ENCODE measurements around the gene NCF1. TPM values are rescaled to one million over a fixed set of nuclear protein-coding genes. Genes with fewer than 3 reads are reported as not detected.
A peak's percentile ranks its signal among the peaks of the same experiment; 100 is the strongest.
"Not testable (repeated sequence)": the region's sequence is repeated elsewhere in the genome, so short reads cannot be mapped to it uniquely, and the experiment has no call there.

NCF1 gene
- 313 TPM for polyA plus RNA-seq

DNA sequence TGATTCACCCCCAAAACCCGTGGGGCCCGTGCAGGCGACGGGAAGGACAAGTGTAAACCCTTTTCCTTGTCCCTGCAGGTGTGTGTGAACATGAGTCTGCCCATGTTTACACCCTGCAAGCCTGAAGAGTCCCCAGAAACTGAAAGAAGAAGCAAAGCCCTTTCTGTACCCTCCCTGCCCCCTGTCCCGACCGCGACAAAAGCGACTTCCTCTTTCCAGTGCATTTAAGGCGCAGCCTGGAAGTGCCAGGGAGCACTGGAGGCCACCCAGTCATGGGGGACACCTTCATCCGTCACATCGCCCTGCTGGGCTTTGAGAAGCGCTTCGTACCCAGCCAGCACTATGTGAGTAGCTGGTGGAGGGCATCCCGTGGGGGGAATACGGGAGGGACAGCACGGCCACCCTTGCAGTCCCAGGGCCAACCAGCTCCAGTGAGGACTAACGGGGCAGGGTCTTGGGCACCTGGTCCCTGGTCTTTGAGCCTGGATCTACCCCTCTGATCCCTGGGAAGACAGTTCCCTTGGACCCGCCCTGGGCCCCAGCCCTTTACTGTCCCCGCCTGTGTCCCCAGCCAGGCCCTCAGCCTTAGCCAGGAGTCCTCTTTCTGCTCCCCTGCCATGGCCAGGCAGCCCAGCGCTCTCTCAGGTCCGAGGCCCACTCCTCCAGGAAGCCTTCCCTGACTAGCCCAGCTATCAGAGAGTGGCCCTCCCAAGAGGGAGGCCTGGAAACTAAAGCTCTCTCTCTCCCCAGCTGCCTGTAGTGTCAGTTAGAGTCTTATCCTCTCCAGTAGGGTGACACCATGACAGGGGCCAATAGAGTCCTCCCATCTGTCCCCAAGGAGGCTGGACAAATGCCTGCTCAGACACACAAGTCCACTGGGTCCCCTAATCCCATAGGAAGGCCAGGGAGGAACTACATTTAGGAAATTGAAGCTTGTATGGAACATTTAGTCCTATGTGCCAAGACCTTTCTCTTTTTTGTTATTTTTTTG lies at the start of gene NCF1:
Gene NCF1, plus strand, starts transcription at position 252 of the 991 bp plus-strand sequence. Its CDS starts 21 bp downstream, at position 273.
- not testable (repeated sequence) for H3K27me3 Mint-ChIP-seq, H3K36me3 Mint-ChIP-seq, H3K27ac Mint-ChIP-seq, H3K9me3 Mint-ChIP-seq, H3K4me3 Mint-ChIP-seq, H3K4me1 Mint-ChIP-seq

DNA sequence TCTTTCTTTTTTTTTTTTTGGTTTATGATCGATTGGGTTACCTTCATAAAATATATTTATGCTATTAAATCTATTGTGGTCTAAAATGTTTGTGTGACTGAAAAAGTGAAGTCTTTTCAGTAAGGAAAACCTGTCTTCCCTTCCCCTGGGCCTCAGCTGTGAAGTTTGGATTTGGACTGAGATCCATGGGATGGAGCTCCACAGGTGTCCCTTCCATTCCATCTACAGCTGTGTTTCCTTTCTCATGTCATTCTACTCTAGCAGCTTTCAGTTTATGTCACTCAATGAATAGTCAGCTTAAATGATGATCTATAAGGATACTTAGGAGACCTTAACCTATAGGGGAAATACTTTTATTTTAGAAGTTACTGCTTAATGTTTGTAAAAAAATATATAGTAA lies 48.0 kb upstream of the NCF1 start:
- H3K27ac Mint-ChIP-seq = no peak overlapping the region
- H3K4me3 Mint-ChIP-seq = no peak overlapping the region
- H3K27me3 Mint-ChIP-seq = no peaks in the 10 kb centered on the region
- H3K4me1 Mint-ChIP-seq = peaks cover 0 to 4% (median 0%) of the 10 kb centered on the region in 3 donors
- no peaks in the 10 kb centered on the region for H3K36me3 Mint-ChIP-seq
- no peaks in the 10 kb centered on the region for H3K9me3 Mint-ChIP-seq

DNA sequence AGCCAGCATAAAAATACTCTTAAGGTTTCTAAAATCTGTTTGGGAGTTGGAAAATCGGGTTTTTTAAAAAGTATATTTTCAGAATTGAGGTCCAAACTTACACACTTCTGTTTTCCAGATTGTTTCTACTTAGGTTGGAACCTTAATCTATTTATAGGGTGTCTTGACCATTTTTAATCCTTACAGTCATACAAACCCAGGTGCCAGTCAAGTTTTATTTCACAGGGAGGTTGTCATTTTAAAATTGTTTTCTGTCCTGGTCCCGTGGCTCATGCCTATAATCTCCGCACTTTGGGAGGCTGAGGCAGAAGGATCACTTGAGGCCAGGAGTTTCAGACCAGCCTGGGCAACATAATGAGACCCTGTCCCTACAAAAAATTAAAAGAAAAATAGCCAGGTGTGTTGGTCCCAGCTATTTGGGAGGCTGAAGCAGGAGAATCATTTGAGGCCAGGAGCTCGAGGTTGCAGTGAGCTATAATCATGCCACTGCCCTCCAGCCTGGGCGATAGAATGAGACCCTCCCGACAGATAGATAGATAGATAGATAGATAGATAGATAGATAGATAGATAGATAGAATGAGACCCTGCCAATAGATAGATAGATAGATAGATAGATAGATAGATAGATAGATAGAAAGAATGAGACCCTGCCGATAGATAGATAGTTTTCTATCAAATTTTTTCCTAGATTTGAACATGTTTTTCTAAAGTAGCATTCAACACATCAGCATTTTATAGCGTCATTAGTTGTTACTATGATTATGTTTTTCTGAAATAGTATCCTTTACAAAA lies 47.3 kb upstream of the NCF1 start:
- no peaks in the 10 kb centered on the region for H3K36me3 Mint-ChIP-seq
- no peaks in the 10 kb centered on the region for H3K27me3 Mint-ChIP-seq
- H3K9me3 Mint-ChIP-seq = no peaks in the 10 kb centered on the region
- H3K27ac Mint-ChIP-seq = peak overlapping the region in 2 of 3 donors; percentile 49 to 71
- H3K4me1 Mint-ChIP-seq = peaks cover 0 to 4% (median 0%) of the 10 kb centered on the region in 3 donors
- H3K4me3 Mint-ChIP-seq = no peak overlapping the region

DNA sequence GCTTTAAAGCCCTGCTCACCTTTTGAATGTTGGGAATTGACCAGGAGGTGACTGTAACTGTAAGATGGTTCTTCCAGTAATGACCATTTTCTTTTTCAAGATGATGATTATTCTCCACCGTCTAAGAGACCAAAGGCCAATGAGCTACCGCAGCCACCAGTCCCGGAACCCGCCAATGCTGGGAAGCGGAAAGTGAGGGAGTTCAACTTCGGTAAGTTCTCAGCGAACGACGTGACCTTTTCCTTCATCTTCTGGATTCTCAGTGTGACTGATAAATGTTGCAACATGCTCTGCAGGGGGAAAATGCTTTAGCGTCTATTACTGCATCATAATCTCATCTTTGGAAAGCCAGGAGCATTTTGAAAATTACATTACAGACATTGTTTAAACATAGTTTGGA lies 45.1 kb upstream of the NCF1 start:
- H3K4me3 Mint-ChIP-seq, H3K4me1 Mint-ChIP-seq, H3K27me3 Mint-ChIP-seq, H3K27ac Mint-ChIP-seq, H3K36me3 Mint-ChIP-seq, H3K9me3 Mint-ChIP-seq: not testable (repeated sequence)

DNA sequence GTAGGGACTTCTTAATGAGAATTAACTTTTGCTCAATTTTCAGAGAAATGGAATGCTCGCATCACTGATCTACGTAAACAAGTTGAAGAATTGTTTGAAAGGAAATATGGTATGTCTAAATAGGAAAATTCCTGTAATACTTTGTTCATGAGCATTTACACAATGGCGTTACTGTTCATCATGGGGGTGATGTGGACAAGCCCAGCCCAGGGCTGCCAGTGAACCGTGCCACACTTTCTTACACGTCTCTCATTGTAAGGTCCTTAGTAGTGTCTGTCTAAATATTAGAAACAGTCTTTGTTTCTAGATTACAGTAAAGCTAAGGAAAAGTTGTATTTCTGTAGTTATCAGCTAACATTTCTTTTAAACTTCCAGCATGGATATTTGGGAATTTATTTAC lies 43.6 kb upstream of the NCF1 start:
- H3K27me3 Mint-ChIP-seq, H3K27ac Mint-ChIP-seq, H3K36me3 Mint-ChIP-seq, H3K9me3 Mint-ChIP-seq, H3K4me1 Mint-ChIP-seq, H3K4me3 Mint-ChIP-seq: not testable (repeated sequence)

DNA sequence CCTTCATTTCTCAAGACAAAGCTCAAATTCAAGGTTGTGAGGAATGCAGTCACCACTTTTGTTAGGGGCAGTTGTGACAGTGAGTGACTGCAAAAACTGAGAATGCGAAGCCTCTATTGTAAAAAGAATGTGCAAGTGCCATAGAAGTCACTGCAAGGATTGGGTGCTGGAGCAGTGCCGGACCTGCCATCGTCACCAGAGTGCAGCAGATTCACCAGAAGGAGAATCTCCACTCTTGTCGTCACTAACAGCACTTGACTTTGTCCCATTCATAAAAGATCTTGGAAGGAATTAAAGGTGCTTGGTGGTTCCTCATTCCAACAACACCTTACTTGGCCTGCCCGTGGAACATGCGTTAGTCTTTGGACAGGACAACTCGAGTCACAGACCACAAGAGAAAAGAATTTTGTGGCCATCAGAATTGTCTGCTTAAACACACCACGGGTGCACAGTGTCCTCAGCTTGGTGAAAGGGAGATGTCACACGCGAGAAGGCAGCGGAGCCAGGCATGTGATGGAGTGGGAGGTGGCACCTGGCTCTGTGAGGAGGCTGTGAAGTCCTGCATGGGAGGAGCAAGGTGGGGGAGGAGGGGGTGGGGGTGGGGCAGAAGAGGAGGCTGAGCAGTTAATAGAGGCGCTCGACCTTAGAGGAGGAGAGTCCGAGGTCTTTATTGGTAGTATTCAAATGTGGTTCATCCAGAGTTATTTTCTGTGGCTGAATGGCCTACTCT lies 33.7 kb upstream of the NCF1 start:
- H3K4me3 Mint-ChIP-seq, H3K27me3 Mint-ChIP-seq, H3K4me1 Mint-ChIP-seq, H3K9me3 Mint-ChIP-seq, H3K36me3 Mint-ChIP-seq, H3K27ac Mint-ChIP-seq: not testable (repeated sequence)

DNA sequence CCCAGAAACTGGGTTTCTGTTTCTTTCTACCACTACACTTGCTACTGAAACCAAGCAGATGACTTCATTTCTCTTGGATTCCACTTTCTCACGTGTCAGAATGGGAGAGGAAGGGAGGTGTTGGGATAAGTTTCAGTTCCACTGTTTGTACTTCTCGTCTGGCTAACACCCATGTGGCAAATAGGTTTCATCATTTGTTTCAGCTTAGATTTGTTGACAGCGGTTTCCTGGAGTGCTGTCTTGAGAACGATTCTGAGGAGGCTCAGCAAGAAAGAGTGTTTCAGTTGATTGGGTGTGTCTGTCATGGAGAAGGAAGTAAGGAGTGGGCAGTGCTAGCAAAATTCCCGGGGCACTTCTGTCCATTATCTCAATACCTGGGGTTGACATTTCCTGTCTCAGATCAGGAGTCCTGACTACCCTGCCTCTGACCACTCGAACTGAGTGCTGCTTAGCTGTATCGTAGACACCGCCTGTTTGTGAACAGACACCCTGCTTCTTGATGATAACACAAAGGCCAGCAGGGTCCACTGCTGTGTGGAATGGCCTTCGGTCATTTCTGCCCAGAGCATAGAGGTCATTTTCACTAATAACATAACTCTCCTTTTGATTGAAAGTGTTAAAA lies 29.8 kb upstream of the NCF1 start:
- H3K9me3 Mint-ChIP-seq, H3K27ac Mint-ChIP-seq, H3K4me1 Mint-ChIP-seq, H3K4me3 Mint-ChIP-seq, H3K36me3 Mint-ChIP-seq, H3K27me3 Mint-ChIP-seq: not testable (repeated sequence)

DNA sequence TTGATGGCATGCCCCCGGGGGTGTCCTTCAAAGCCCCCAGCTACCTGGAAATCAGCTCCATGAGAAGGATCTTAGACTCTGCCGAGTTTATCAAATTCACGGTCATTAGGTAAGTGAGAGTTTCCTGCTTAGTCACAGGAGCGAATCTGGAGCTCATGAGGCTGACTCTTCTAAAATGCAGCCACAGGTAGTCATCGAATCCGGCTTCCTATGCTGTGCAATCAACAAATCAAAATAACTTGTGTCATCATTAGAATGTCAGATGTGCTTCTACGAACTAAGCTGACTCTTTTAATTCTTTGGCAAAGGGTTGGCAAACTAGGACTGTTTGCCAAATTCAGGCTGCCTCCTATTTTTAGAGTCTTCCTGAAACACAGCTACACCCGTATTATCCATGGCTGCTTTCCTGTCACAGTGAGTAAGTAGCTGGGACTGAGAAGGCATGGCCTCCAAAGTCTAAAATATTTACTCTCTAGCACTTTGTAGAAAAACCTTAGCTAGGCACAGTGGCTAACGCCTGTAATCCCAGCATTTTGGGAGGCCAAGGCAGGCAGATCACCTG lies 19.8 kb upstream of the NCF1 start:
- H3K36me3 Mint-ChIP-seq, H3K27ac Mint-ChIP-seq, H3K4me3 Mint-ChIP-seq, H3K9me3 Mint-ChIP-seq, H3K4me1 Mint-ChIP-seq, H3K27me3 Mint-ChIP-seq: not testable (repeated sequence)

DNA sequence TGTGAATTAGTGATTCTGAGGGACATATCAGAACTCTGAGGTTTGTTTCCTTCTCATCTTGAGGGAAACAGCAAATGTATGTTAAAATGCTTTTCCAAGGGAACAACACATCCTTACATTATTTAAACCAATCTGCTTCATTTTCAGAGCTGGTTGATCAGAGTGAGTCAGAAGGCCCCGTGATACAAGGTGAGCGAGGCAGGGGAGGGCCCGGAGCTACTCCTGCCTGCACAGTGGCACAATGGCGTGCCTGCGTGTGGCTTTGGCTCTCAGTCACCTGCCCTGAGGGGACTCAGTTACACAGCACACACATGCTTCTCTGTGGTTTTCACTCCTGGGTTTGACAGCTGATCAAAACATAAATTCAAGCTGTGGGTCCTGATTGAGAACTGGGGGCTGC lies 17.1 kb upstream of the NCF1 start:
- not testable (repeated sequence) for H3K27ac Mint-ChIP-seq, H3K4me1 Mint-ChIP-seq, H3K4me3 Mint-ChIP-seq, H3K9me3 Mint-ChIP-seq, H3K36me3 Mint-ChIP-seq, H3K27me3 Mint-ChIP-seq

DNA sequence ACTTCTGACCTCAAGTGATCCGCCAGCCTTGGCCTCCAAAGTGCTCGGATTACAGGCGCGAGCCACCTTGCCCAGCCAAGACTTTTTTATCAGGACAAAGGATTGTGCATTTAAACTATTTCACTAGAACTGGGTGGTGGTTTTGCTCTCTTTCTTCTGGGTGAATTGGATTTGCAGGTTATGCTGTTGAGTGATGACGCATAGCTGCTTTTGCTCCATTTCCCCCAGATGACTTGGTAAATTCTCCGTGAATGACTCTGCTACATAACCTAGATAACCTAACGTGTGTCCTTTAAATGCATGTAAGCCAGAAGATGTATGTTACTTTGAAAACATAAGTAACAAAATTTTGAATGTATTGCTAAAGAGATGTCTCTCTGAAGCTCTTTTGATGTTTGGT lies 15.5 kb upstream of the NCF1 start:
- H3K27ac Mint-ChIP-seq, H3K9me3 Mint-ChIP-seq: not testable (repeated sequence)

DNA sequence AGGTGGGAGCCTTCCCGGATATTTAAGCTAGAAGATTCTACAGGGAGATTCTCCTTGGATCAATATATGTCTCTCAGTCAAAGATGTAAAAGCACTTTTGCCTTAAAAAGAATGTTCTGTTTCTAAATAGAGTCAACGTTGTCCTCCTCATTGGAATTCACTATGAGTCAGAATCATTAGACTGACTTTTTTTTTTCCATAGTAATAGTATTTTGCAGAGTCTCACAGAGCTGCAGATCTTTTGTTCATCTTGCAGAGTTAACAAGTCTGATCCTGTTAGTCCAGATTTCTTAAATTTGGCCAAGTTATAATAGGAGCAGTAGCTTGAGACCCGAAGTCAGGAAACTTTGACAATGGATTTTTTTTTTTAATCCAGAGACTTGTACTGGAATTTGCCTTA lies 14.8 kb upstream of the NCF1 start:
- not testable (repeated sequence) for H3K36me3 Mint-ChIP-seq, H3K4me1 Mint-ChIP-seq, H3K4me3 Mint-ChIP-seq, H3K27ac Mint-ChIP-seq, H3K9me3 Mint-ChIP-seq, H3K27me3 Mint-ChIP-seq

More for the DNA sequence above, 15.5 kb upstream of the NCF1 start:
- not testable (repeated sequence) for H3K4me1 Mint-ChIP-seq, H3K4me3 Mint-ChIP-seq, H3K27me3 Mint-ChIP-seq, H3K36me3 Mint-ChIP-seq

DNA sequence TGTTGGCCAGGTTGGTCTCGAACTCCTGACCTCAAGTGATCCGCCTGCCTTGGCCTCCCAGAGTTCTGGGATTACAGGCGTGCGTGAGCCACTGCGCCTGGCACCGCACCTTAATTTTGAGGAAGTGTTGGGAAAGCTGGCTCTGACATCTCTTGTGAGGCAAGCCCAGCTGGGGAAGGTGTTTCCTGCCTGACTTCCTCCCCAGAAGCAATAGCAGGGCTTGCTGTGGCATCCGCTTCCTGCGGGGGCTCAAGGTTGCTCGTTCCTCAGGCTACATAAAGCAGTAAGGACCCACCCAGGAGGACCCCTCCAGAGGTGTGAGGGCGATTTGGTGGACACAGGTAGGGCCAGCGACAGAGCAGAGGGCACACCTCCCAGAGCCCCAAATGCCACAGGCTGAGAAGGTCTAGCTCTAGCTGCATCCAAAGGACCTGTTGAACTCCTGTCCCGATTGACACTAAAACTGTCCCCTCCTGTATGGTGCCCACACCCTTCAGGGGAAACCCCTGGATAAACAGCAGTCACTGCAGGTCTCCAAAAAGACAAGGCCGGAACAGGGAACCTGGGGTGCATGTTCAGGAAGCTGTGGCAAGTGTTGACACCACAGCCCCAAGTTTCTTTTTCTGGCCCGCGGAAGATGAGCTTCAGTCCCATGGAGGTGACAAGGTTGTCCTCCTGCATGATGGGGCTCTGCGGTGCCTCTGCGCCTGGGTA lies 8.4 kb upstream of the NCF1 start:
- not testable (repeated sequence) for H3K9me3 Mint-ChIP-seq, H3K27me3 Mint-ChIP-seq, H3K4me1 Mint-ChIP-seq, H3K36me3 Mint-ChIP-seq, H3K4me3 Mint-ChIP-seq, H3K27ac Mint-ChIP-seq

DNA sequence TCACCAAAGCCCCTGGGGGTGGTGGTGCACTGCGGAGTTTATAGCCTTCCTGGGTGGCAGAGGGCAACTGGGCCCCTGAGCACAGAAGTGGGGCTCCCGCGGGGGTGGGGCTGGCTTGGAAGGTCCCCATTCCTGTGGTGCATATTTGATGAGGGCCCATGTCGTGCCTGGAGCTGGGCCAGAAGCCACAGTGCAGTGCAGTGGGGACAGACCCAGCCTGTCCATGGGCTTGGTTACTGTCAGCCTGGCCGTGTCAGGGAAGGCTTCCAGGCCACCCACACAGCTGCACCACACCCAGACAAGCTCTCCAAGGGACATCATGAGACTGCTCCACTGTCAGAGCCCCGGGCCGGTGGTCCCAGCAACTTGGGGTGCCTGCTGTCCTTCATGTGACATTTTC lies 7.3 kb upstream of the NCF1 start:
- H3K9me3 Mint-ChIP-seq, H3K27me3 Mint-ChIP-seq, H3K36me3 Mint-ChIP-seq, H3K4me3 Mint-ChIP-seq, H3K4me1 Mint-ChIP-seq, H3K27ac Mint-ChIP-seq: not testable (repeated sequence)

DNA sequence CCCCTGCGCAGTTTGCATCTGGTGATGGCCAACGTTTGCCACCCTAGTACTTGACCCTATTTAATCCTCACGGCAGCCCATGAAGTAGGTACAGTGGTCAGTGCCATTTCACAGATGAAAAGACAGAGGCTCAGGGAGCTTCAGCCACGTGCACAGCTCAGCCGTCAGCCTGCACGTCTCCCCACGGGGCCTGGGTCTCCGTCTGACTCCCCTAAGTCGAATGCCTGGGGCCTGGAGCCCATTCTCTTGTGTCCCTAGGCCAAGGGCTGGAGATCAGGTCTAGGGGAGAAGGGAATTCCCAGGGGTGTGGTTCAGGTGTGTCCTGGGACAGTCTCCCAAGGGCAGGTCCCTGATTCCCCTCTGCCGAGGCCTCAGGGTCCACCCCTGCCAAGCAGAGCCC lies 6.8 kb upstream of the NCF1 start:
- H3K27ac Mint-ChIP-seq = peak overlapping the region in 1 of 3 donors; percentile 53
- H3K4me3 Mint-ChIP-seq = peak overlapping the region in 1 of 4 donors; percentile 39
- not testable (repeated sequence) for H3K4me1 Mint-ChIP-seq, H3K9me3 Mint-ChIP-seq, H3K27me3 Mint-ChIP-seq, H3K36me3 Mint-ChIP-seq
